ENCODE results near the gene FAM193A. TPM values are rescaled to one million over a fixed set of nuclear protein-coding genes. Genes with fewer than 3 reads are reported as not detected.
A peak's percentile ranks its signal among the peaks of the same experiment; 100 is the strongest.

Gene FAM193A
- total RNA-seq, 1 experiment from 2014 or later: 31.3 TPM

- TF ChIP-seq, protein P1, sequence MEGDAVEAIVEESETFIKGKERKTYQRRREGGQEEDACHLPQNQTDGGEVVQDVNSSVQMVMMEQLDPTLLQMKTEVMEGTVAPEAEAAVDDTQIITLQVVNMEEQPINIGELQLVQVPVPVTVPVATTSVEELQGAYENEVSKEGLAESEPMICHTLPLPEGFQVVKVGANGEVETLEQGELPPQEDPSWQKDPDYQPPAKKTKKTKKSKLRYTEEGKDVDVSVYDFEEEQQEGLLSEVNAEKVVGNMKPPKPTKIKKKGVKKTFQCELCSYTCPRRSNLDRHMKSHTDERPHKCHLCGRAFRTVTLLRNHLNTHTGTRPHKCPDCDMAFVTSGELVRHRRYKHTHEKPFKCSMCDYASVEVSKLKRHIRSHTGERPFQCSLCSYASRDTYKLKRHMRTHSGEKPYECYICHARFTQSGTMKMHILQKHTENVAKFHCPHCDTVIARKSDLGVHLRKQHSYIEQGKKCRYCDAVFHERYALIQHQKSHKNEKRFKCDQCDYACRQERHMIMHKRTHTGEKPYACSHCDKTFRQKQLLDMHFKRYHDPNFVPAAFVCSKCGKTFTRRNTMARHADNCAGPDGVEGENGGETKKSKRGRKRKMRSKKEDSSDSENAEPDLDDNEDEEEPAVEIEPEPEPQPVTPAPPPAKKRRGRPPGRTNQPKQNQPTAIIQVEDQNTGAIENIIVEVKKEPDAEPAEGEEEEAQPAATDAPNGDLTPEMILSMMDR (IDR thresholded peaks at IDR 0.05; ENCODE audit: unreplicated experiment): no peak
- POLR2A ChIA-PET: interaction anchor here (0.7 to 1.0 kb wide), 2 partner anchors 11 to 104 kb away, joined by 4 read pairs; no protein-coding TSS in a partner anchor
- Mint-ChIP-seq H3K9me3 (ENCODE audit: unreplicated experiment) (no peaks in the 10 kb centered on the region), H3K4me3 (ENCODE audit: unreplicated experiment) (no peak overlapping the region), H3K27ac (ENCODE audit: low read depth, unreplicated experiment) (no peak overlapping the region), H3K36me3 (ENCODE audit: insufficient read depth, unreplicated experiment) (peaks cover 32% of the 10 kb centered on the region), H3K27me3 (ENCODE audit: insufficient read depth, unreplicated experiment) (no peaks in the 10 kb centered on the region), H3K4me1 (ENCODE audit: insufficient read depth, unreplicated experiment) (peaks cover 22% of the 10 kb centered on the region)
- BruUV-seq (replicated peaks): no TSS peak
- DNase-seq (ENCODE audit: unreplicated experiment): no peak
- intact Hi-C loops (cut with micrococcal nuclease): no loop called here
- CTCF ChIA-PET: interaction anchor here (0.6 kb wide), 1 partner anchor 13 kb away, joined by 4 read pairs; no protein-coding TSS in a partner anchor
Observed at GRCh38 chr4:2750719-2751605, 214.5 kb downstream of the FAM193A start.

- POLR2A ChIA-PET: interaction anchor here (0.7 kb wide), 1 partner anchor 19 kb away, joined by 3 read pairs; no protein-coding TSS in a partner anchor
- Mint-ChIP-seq H3K27ac (ENCODE audit: low read depth, unreplicated experiment) (no peak overlapping the region), H3K27me3 (ENCODE audit: insufficient read depth, unreplicated experiment) (no peaks in the 10 kb centered on the region), H3K4me3 (ENCODE audit: unreplicated experiment) (no peak overlapping the region), H3K9me3 (ENCODE audit: unreplicated experiment) (no peaks in the 10 kb centered on the region), H3K4me1 (ENCODE audit: insufficient read depth, unreplicated experiment) (peaks cover 16% of the 10 kb centered on the region), H3K36me3 (ENCODE audit: insufficient read depth, unreplicated experiment) (peaks cover 18% of the 10 kb centered on the region)
- BruUV-seq (replicated peaks): no TSS peak
- intact Hi-C loops (cut with micrococcal nuclease): no loop called here
- TF ChIP-seq, protein P1 (IDR thresholded peaks at IDR 0.05; ENCODE audit: unreplicated experiment): no peak
- CTCF ChIA-PET: no interaction called here
- DNase-seq (ENCODE audit: unreplicated experiment): no peak
Observed at GRCh38 chr4:2753436-2753835, 217.0 kb downstream of the FAM193A start.

GRCh38 chr4:2754848-2755819 is 218.7 kb downstream of the FAM193A start:
- TF ChIP-seq, protein P1 (IDR thresholded peaks at IDR 0.05; ENCODE audit: unreplicated experiment): no peak
- peaks cover 15% of the 10 kb centered on the region for H3K36me3 Mint-ChIP-seq (ENCODE audit: insufficient read depth, unreplicated experiment)
- peak overlapping the region; percentile 68 for H3K4me3 Mint-ChIP-seq (ENCODE audit: unreplicated experiment)
- H3K9me3 Mint-ChIP-seq (ENCODE audit: unreplicated experiment): no peaks in the 10 kb centered on the region
- H3K4me1 Mint-ChIP-seq (ENCODE audit: insufficient read depth, unreplicated experiment): peaks cover 16% of the 10 kb centered on the region
- BruUV-seq (replicated peaks): no TSS peak
- intact Hi-C loops (cut with micrococcal nuclease): no loop called here
- no peak for DNase-seq (ENCODE audit: unreplicated experiment)
- ChIA-PET CTCF (interaction anchor here (0.6 kb wide), 2 partner anchors 85 to 229 kb away, joined by 3 read pairs; no protein-coding TSS in a partner anchor), POLR2A (interaction anchor here (0.7 to 2.0 kb wide), 7 partner anchors 9 to 182 kb away, joined by 3 to 17 read pairs (median 5); no protein-coding TSS in a partner anchor)
- H3K27ac Mint-ChIP-seq (ENCODE audit: low read depth, unreplicated experiment): peak overlapping the region; percentile 22
- H3K27me3 Mint-ChIP-seq (ENCODE audit: insufficient read depth, unreplicated experiment): no peaks in the 10 kb centered on the region
